GM23338 (cell line): ENCODE measurements around the gene CACNA2D3. TPM values are rescaled to one million over a fixed set of nuclear protein-coding genes. Genes with fewer than 3 reads are reported as not detected.

ENCODE experiments used
- ATAC-seq: fragments of 200-7000 bp; cut with Tn5 transposase; 3 replicates; pipeline ENCODE4 v1.9.1; 2020
- DNase-seq: peaks from one replicate; pipeline ENCODE4 v3.0.0-alpha.2; 2015; ENCODE audit warnings: low spot score
- H2AFZ ChIP-seq: fragments of 200-600 bp; sonication (generic); 2 replicates; pipeline ENCODE4 v1.8.0; 2016; ENCODE audit warnings: antibody characterized with exemption, mild to moderate bottlenecking, moderate library complexity
- H3F3A ChIP-seq: fragments of 200-600 bp; sonication (generic); replicated peaks from 2 replicates; pipeline ENCODE4 v1.8.0; 2017; ENCODE audit warnings: antibody characterized with exemption, mixed run types, low read depth
- H3K27ac ChIP-seq: fragments of 200-600 bp; sonication (generic); 2 replicates; pipeline ENCODE4 v1.6.1; 2016; ENCODE audit warnings: low read depth
- H3K27me3 ChIP-seq: fragments of 200-600 bp; sonication (generic); 2 replicates; pipeline ENCODE4 v1.8.0; 2016; ENCODE audit warnings: mild to moderate bottlenecking, mixed run types, moderate library complexity; ENCODE audit not compliant: insufficient read depth
- H3K36me3 ChIP-seq: fragments of 200-600 bp; sonication (generic); 2 replicates; pipeline ENCODE4 v1.8.0; 2016; ENCODE audit warnings: mild to moderate bottlenecking; ENCODE audit not compliant: insufficient read depth
- H3K4me1 ChIP-seq: fragments of 200-600 bp; sonication (generic); 2 replicates; pipeline ENCODE4 v1.8.0; 2016; ENCODE audit warnings: mild to moderate bottlenecking, moderate library complexity; ENCODE audit not compliant: insufficient read depth
- H3K4me2 ChIP-seq: fragments of 200-600 bp; sonication (generic); 2 replicates; pipeline ENCODE4 v1.7.1; 2017; ENCODE audit warnings: mixed run types
- H3K4me3 ChIP-seq: fragments of 200-600 bp; sonication (generic); 2 replicates; pipeline ENCODE4 v1.6.1; 2016; ENCODE audit warnings: mixed run types
- H3K79me2 ChIP-seq: fragments of 200-600 bp; sonication (generic); replicated peaks from 2 replicates; pipeline ENCODE4 v1.8.0; 2017; ENCODE audit warnings: mild to moderate bottlenecking; ENCODE audit not compliant: insufficient read depth
- H3K9me2 ChIP-seq: fragments of 200-600 bp; sonication (generic); 2 replicates; pipeline ENCODE4 v1.8.0; 2017; ENCODE audit not compliant: insufficient read depth
- H4K20me1 ChIP-seq: fragments of 200-600 bp; sonication (generic); replicated peaks from 2 replicates; pipeline ENCODE4 v1.8.0; 2017; ENCODE audit warnings: mild to moderate bottlenecking; ENCODE audit not compliant: insufficient read depth
- H3K27ac Mint-ChIP-seq: 2 replicates; pipeline ENCODE4 v1.8.0; 2020; ENCODE audit warnings: inconsistent platforms, mild to moderate bottlenecking, moderate library complexity, mixed read lengths
- H3K27me3 Mint-ChIP-seq: 3 replicates; pipeline ENCODE4 v1.8.0; 2022; ENCODE audit warnings: low read depth, mild to moderate bottlenecking, moderate library complexity, mixed read lengths, inconsistent platforms; ENCODE audit not compliant: insufficient read depth, poor library complexity
- H3K36me3 Mint-ChIP-seq: 3 replicates; pipeline ENCODE4 v1.8.0; 2021; ENCODE audit warnings: low read depth, mild to moderate bottlenecking, inconsistent platforms, moderate library complexity, mixed read lengths
- H3K4me1 Mint-ChIP-seq: 3 replicates; pipeline ENCODE4 v1.8.0; 2020; ENCODE audit warnings: mild to moderate bottlenecking, inconsistent platforms, mixed read lengths
- H3K4me3 Mint-ChIP-seq: 3 replicates; pipeline ENCODE4 v1.8.0; 2021; ENCODE audit warnings: moderate library complexity, mild to moderate bottlenecking, inconsistent platforms, mixed read lengths
- H3K9me3 Mint-ChIP-seq: 3 replicates; pipeline ENCODE4 v1.8.0; 2020; ENCODE audit warnings: moderate library complexity, mild to moderate bottlenecking, inconsistent platforms, mixed read lengths
- CREB1 ChIP-seq: fragments of 250-450 bp; sonication (Bioruptor Pico); IDR thresholded peaks from 2 replicates; pipeline ENCODE4 v1.5.0; 2020; ENCODE audit warnings: low read depth, mild to moderate bottlenecking, moderate library complexity
- CTCF ChIP-seq, 2 experiments: fragments of 200-600 bp in 1 of 2; sonication (generic) in 1 of 2; conservative IDR thresholded peaks; 2 replicates each; pipeline versions ENCODE4 v1.5.1 to v1.6.1; 2016 to 2017; ENCODE audit warnings: antibody characterized with exemption in 2 of 2, low read depth in 2 of 2, mild to moderate bottlenecking in 2 of 2, moderate library complexity in 1 of 2
- ETS1 ChIP-seq: IDR thresholded peaks from 2 replicates; pipeline ENCODE4 v1.6.1; 2016; ENCODE audit warnings: antibody characterized with exemption
- EZH2 ChIP-seq: fragments of 200-600 bp; sonication (generic); IDR thresholded peaks from one replicate; pipeline ENCODE4 v1.8.0; 2017; ENCODE audit warnings: antibody characterized with exemption, mild to moderate bottlenecking, low read depth; ENCODE audit not compliant: unreplicated experiment
- EZH2phosphoT487 ChIP-seq: fragments of 200-600 bp; sonication (generic); IDR thresholded peaks from one replicate; pipeline ENCODE4 v1.8.1; 2018; ENCODE audit warnings: antibody characterized with exemption; ENCODE audit not compliant: unreplicated experiment
- JUNB ChIP-seq: IDR thresholded peaks from one replicate; pipeline ENCODE4 v1.6.1; 2016; ENCODE audit warnings: antibody characterized with exemption; ENCODE audit not compliant: unreplicated experiment
- POLR2AphosphoS5 ChIP-seq: IDR thresholded peaks from 2 replicates; pipeline ENCODE4 v1.6.1; 2016; ENCODE audit warnings: antibody characterized with exemption, low read depth
- REST ChIP-seq: IDR thresholded peaks from one replicate; pipeline ENCODE4 v1.6.1; 2018; ENCODE audit warnings: antibody characterized with exemption; ENCODE audit not compliant: unreplicated experiment
- ZNF114 ChIP-seq: fragments of 250-450 bp; sonication (Bioruptor Pico); IDR thresholded peaks from 2 replicates; pipeline ENCODE4 v1.5.0; 2020; ENCODE audit warnings: mild to moderate bottlenecking, moderate library complexity
- ZNF331 ChIP-seq: fragments of 250-450 bp; sonication (Bioruptor Pico); IDR thresholded peaks from 2 replicates; pipeline ENCODE4 v1.5.0; 2020; ENCODE audit warnings: low read depth, mild to moderate bottlenecking, moderate library complexity
- ZNF462 ChIP-seq: fragments of 250-450 bp; sonication (Bioruptor Pico); IDR thresholded peaks from 2 replicates; pipeline ENCODE4 v1.5.0; 2020; ENCODE audit warnings: mild to moderate bottlenecking, moderate library complexity
- polyA plus RNA-seq: library from polyadenylated mRNA; unstranded; fragments of >200 nt; fragmentation: Nextera tagmentation; extraction: Ambion mirVana; gene quantifications from 2 replicates; pipeline ENCODE4 v1.2.1, GENCODE V29; 2016
- total RNA-seq: library from RNA; depleted of rRNA; stranded (reverse); fragments of >200 nt; shearing (Covaris generic); gene quantifications from 2 replicates; pipeline ENCODE4 v1.2.3, GENCODE V29; 2014

The CACNA2D3 gene
- total and polyA plus RNA-seq, 2 experiments from 2014 or later = 2.2 to 2.3 TPM

GRCh38 chr3:54901906-54902685, 779.7 kb downstream of the CACNA2D3 start:
- H3K36me3 ChIP-seq = no peaks in the 10 kb centered on the region; the same call in 1 of the 2 replicates
- no peak overlapping the region for H3K4me3 Mint-ChIP-seq
- H3K4me2 ChIP-seq = no peak overlapping the region
- DNase-seq = no peak
- no peaks in the 10 kb centered on the region for H4K20me1 ChIP-seq
- no peaks in the 10 kb centered on the region for H3F3A ChIP-seq
- no peak for ATAC-seq
- H3K27ac Mint-ChIP-seq = no peak overlapping the region
- 0 out of 3 replicates have a peak, but pooled peaks cover 3% of the 10 kb centered on the region for H3K36me3 Mint-ChIP-seq
- no peaks in the 10 kb centered on the region for H3K9me2 ChIP-seq
- H3K9me3 Mint-ChIP-seq = no peaks in the 10 kb centered on the region
- TF ChIP-seq POLR2AphosphoS5 = no peak
- no peak for TF ChIP-seq REST
- TF ChIP-seq ZNF331 (CRISPR knock-in tag) = no peak
- TF ChIP-seq JUNB = no peak
- no peak for TF ChIP-seq EZH2
- no peak for TF ChIP-seq CTCF (conservative IDR thresholded peaks at IDR 0.05; ENCODE audit: low read depth in 2 of 2)
- no peak for TF ChIP-seq ETS1
- no peak for TF ChIP-seq CREB1
- no peak for TF ChIP-seq ZNF462
- TF ChIP-seq ZNF114 (CRISPR knock-in tag) = no peak
- no peak for TF ChIP-seq EZH2phosphoT487
- no peak overlapping the region for H3K4me3 ChIP-seq
- H3K4me1 Mint-ChIP-seq = peaks cover 7% of the 10 kb centered on the region; the same call in 2 of the 3 replicates
- H3K27me3 Mint-ChIP-seq = peaks cover 2% of the 10 kb centered on the region
- no peaks in the 10 kb centered on the region for H3K79me2 ChIP-seq
- H3K27ac ChIP-seq = no peak overlapping the region
- no peaks in the 10 kb centered on the region for H3K27me3 ChIP-seq
- 0 out of 2 replicates have a peak, but pooled peaks cover 4% of the 10 kb centered on the region for H3K4me1 ChIP-seq
- no peak overlapping the region for H2AFZ ChIP-seq
